Bone marrow (tissue), 2 donors: ENCODE results near the gene WDR82.

ENCODE experiments used
- DNase-seq, 2 donors: peaks; one replicate each; lab custom pipeline; 2025; lab: John Stamatoyannopoulos, UW

Gene WDR82

DNA sequence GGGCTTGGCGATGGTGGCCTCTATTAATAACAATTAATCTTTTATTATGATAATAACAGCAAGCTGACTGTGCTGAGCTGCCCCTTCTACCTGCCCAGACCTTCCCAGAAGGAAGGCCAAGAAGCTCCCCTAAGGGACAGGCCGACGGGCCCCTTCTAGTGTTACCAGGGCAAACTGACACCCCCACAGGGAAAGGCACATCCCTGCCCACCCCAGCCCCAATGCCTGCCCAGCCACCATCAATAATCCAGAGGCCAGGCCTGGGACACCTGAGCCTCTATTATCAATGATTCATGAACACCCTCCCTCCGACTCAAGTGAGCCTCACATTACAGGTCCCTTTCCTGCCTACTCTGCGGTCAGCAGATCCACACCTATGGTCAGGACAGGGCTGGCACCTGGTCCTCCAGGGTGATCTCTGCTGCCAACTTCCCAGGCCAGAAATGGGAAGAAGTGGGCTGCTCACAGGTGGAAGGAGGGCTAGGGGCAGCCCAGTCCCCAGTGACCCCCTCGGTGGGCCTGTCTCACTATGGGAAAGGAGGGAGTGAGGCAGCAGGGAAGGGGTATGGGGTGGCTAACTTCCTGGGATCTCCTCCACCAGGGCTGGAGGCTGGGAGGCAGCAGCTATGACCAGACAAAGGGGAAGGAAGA, 41.3 kb downstream of the WDR82 start:
- no peak for DNase-seq

DNA sequence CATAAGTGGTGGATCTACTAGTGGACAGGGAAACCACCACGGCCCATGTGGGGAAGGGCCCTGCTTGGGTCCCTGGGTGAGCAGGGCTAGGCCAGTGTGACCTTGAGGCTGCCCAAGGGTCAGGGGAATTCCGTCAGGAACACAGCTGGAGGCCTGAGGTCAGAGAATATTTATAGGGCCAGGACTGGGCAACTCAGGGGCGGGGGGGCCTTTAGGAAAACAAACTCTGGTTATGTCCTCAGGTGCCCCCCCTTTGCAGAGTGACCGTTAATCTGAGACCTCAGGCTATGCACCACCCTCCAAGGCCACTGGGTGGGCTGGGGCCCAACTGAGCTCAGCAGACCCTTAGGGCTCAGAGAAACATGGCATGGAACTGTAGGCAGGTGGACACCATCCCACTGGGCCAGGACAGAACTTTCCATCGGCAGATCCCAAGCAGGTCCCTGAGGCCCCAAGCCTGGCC, 42.0 kb downstream of the WDR82 start:
- no peak for DNase-seq

DNA sequence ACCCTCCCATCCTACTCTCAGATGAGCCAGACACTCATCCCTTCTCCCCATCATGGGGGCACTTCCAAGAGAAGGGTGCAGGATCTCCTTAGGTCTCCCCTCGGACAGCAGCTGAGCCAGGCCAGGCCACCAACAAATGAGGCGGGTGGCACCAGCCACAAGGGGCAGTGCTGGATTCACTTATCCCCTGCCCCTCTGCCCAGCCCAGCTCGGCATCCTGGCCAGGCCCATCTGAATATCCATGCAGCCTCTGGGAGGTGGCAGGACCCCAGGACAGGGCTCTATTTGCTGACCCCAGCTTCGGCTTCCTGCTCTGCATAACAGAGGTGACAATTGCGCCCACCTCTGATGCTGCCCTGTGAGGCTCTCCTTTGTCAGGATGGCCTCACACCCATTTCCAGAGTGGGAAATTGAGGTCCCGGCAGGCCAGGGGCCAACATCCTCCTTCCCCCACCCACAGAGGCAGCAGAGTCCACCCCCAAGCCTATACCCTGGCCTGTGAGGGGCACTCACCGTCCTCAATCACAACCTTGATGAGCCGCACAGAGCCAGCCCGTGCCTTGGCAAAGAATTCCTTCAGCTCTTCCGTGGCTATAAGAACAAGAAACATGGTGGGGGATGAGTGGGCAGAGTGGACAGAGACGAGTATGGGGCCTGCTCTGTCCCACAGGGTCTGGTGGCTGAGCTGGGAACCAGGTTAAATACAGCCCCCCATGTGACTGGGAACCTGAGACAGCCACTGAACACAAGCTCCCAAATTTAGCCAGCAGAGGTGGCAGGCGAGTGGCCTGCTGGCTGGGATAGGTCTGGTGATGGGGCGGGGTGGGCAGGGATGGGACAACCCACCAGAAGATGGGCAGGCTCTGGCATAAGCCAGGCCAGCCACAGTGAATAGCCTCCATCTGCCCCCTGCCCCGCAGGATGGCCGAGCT, 43.7 kb downstream of the WDR82 start:
- DNase-seq = no peak

DNA sequence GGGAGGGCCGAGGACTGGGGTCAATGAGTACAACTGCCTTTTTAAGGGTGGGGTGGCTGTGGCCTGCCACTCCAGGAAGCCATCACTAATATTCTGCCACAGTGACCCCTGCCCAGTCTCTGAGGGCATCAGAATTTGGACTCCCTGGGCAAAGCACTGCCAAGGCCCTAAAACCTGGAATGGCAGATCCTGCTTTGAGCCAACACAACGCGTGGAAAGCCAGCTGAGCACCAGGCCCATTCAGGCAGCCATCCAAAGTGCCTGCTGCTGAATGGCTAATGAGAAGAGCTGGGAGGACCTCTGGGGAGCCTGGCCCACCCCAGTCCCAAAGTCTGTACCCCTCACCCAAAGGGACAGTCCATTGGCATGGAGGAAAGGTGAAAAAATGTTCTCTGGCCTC, 44.5 kb downstream of the WDR82 start:
- no peak for DNase-seq

DNA sequence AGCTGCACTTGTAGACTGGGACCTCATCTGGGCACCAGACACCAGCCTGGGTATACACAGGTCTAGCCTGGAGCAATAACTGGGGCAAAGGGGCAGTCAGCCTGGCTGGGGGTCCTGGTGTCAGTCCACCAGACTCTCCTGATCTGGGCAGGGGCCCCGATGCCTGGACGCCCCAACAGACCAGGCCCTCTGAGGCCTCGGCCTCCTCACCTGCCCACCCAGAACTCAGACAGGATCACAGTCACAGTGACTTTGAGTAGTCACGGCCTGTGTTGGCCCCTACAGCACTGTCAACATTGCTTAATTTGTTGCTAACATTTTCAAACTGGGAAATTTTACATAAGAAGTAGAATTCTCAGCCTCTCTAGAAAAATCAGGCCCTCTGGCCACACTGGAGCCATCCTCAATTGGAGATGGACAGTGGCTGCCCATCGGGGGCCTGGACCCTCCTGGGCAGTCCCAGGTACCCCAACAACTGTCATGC, 45.3 kb downstream of the WDR82 start:
- DNase-seq = no peak

DNA sequence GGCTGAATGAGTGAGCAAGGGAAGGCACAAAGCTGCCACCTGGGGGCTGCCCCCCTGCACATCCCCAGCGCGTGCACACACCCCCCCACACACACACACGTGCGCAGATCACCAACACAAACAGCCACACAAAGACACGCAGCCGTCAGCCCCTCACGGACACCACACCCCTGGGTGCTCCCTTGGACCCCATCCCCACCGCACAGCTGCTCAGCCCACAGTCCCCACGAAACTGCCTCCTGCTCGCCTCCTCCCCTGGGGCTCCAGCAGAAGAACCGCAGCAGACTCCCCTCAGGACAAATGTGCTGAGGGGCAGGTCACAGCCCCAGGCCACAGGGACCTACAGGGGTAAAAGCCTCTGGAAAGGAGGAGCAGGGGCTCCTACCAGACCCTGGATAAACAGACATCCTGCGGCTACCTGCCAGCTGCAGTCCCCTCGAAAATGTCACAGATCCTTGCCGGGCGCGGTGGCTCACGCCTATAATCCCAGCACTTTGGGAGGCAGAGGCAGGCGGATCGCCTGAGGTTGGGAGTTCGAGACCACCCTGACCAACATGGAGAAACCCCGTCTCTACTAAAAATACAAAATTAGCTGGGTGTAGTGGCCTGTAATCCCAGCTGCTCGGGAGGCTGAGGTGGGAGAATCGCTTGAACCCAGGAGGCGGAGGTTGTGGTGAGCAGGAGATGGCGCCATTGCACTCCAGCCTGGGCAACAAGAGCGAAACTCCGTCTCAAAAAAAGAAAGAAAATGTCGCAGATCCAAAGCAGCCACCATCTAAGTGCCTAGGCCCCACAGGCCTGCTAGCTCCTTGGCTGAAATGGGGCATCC, 46.0 kb downstream of the WDR82 start:
- no peak for DNase-seq

DNA sequence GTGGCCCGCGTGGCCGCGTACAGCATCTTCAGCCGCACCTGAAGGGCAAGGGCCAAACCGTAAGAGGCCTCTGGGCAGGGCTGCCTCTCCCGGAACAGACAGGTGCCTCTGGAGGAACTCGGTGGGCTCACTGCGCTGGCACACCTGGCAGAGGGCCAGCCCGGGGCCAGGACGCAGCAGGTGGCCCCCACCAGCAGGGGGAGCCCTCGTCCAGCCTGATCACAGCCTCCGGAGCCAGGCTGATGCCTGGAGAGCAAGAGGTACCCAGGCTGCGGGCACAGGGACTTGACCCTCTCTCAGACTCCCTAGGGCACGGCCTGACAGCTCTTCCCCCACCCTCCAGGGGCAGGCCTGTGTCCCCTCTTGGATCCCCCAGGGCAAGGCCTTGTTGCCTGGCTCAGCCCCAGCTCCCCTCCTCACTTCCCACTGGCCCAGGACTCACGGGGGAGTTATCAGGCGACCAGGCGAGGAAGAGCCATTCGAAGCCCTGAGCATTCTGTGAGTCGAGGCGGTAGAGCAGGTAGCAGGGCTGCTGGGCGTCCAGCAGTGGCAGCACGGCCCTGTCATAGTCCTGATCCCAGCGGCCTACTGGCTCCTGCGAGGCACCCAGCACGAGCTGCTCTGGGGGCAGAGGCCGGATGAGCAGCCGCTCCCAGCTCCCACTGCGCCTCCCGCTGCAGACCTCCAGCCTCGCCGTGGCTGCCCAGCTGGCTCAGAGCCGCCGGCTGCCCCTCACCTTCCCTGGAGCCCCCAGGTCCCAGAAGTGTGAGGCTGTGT, 46.8 kb downstream of the WDR82 start:
- DNase-seq = peak; percentile 65 to 66

DNA sequence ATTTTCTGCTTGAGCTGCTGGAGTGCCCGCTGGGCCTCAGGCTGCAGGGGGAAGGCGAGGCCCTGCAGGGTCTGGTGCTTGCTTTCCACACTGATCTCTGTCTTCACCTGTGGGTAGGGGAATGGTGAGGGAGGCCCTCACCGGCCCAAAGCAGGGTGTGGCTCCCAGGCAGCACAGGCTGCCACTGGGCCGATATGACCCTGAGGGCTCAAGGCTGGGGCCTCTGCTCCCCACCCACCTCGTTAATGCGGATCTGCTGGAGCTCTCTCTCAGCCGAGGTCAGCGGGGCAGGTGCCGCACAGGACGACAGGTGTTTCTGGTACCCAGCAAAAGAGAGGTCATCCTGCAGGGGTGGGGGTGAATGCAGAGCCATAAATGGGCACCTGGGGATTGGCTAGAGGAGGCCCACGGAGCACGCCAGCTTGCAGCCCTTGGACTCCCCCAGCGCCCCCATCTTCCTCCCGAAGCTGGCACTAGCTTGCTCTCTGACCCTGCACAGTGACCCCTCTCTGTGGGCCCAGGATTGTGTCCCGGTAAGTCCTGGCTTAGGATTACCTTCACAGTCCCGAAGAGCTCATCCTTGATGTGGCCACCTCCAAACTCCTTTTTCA, 47.5 kb downstream of the WDR82 start:
- DNase-seq = no peak

DNA sequence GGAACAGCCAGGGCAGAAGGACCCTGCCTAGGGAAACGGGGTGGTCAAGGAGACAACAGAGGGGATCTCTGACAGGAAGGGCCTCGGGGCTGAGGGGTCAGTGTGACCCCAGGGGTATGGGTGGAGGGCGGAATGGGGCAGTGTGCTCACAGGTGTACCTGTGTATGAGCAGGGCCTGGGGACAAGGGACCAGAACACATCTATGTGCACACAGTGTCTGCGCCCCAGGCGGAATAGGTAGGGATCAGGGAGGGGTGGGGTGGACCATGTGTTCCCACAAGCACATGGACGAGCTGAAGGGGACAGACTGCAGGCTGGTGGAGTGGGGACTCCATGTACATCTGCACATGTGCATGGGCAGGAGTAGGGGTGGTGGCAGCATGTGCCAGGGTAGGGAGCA, 48.0 kb downstream of the WDR82 start:
- no peak for DNase-seq

DNA sequence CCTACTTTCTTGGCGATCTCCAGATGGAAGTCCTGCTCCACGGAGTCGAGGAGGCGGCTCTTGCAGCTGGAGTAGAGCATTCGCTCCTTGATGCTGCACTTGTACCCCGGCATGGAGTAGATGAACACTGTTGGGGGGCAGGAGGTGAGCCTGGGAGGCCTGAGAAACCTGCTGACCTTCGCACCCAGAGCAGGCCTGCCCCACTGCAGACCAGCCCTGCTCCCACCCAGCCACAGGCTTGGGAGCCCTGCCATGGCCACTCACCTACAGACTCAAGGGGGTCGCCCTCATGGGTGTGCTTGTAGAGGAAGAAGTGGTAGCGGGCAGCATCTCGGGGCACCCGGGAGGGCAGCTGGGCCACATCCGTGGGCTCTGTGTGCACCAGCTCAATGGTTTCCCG, 48.8 kb downstream of the WDR82 start:
- DNase-seq = no peak

DNA sequence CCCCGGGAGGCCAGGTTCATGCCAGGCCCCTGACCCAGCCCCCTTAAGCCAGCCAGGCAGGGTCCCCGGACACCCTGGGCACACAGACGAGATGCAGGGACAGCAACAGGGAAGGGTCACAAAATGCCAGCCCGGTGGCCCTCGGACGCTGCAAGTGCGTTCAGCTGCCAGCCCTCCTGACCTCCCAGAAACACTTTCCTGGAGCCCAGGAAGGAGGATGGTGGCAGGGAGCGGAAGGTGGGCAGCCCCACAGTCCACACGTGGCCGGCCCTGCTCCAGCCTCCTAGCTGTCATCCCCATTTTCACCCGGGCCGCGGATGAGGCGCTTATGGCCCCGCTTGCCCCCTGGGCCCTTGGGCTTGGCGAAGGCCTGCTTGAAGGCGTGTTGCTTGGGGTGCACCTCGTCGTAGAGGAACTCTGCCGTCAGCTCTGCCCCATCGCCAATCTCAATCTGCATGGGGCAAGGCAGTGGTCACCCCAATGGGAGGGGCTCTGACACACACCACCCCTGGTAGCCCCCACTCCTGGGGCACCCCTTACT, 49.6 kb downstream of the WDR82 start:
- no peak for DNase-seq

DNA sequence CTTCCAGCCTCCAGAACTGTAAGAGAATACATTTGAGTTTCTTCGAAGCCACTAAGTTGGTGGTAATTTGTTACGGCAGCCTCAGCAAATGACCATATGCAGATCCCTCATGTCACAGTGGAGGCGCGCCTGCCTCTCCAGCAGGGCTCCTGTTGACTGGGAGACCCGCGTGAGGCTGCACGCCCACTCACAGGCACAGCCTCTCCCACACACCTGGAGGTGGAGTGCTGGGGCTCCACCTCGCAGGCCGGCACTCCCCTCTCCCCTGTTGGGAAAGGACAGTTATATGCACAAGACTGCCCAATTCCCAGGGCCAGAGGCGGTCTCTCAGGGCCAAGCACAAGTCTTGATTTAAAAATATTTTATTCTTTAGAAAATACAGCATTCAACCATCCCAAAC, 50.2 kb downstream of the WDR82 start:
- no peak for DNase-seq

DNA sequence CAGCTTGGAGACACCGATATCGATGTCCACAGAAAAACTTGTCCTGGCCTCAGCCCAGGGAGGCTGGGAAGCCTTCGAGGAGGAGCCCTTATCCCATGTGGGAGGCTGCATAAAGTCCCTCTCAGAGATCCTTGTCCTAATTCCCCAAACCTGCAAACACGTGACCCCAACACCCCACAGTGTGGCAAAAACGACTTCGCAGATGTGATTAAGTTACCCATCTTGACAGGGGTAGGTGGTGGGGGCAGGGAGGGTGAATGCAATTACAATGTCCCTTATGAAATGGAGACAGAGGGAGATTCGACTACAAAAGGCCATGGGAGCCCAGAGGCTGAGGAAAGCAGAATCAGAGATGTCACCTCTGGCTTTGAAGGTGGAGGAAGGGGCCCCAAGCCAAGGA, 50.7 kb downstream of the WDR82 start:
- no peak for DNase-seq

DNA sequence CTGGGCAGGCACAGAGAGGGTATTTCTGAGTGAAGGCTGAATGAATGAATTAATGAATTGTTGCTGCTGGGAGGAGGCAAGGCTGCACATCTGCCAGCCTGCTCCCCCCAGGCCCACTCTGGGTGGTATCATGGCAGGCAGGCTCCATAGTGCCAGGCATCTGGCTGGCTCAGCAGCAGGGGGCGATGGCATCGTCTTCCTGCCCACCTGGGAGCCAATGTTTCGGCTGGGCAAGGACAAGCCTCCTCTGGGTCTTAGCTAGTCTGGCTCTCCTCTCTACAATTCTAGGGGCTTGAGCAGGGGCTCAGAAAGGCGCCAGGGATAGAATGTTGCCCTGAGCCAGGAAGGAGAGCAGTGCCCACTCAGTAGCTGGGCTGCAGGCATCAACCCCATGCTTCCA, 51.3 kb downstream of the WDR82 start:
- no peak for DNase-seq

DNA sequence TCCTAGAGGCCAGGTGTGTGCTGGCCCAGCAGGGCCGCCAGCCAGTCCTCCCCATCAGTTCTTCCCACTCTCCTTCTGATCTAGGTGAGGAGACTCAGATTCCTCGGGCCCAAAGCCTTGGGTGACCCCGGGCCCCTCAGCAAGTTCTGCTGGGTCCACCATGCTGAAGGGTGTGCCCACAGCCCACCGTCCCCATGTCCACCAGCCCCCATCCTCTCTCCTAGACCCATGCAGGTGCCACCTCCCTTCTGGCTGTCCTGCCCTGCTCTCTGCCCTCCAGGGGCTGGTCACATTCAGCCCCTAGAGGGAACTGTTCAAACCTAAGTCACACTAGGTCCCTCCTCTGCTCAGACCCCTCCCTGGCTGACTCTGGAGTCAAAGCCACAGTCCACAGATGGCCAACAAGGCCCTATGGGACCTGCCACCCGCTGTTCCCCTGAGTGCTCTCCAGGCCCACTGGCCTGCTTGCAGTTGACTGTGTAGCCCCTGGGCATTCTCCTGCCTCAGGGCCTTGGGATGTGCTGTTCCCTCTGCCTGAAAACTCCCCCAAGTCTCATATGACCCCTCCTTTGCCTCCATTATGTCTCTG, 52.1 kb downstream of the WDR82 start:
- no peak for DNase-seq

DNA sequence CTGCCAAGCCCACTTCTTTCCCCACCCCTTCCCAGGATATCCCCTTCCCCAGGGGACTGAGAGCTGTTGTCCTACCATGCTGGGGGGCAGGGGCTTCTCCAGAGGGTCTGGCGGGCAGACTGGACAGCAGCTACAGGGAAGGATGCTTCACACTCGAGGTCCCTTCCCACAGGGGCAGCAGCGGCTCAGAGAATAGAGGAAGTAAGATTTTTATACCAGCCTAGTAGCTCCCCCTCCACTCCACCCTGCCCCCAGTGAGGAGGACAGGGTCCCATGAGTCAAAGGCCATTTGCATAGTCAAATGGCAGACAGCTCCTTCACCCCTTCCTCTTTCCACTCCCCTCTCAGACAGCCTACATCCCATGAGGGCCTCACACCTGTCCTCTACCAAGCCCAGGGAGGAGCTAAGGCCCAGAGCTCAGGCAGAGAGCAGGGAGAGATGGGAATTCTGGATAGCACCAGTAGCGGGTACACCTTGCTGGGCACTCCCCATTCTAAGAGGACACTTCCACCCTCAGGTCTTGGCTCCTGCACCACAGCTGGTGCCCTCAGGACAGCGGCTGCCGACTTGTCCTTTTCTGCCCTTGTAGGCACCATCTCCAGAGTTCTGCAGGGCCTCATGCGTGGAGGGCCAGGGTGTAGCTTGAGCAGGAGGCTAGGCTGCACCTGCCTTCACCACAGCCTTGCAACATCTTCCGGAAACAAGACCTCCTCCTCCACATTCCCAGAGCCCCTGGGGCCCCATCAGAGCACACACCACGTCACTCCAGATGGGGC, 52.8 kb downstream of the WDR82 start, which contains the start of gene TLR9:
Gene TLR9, minus strand, starts transcription at position 194 of the 777 bp plus-strand sequence. Its CDS starts 116 bp downstream, at position 78.
- DNase-seq = peak; percentile 26 to 92

DNA sequence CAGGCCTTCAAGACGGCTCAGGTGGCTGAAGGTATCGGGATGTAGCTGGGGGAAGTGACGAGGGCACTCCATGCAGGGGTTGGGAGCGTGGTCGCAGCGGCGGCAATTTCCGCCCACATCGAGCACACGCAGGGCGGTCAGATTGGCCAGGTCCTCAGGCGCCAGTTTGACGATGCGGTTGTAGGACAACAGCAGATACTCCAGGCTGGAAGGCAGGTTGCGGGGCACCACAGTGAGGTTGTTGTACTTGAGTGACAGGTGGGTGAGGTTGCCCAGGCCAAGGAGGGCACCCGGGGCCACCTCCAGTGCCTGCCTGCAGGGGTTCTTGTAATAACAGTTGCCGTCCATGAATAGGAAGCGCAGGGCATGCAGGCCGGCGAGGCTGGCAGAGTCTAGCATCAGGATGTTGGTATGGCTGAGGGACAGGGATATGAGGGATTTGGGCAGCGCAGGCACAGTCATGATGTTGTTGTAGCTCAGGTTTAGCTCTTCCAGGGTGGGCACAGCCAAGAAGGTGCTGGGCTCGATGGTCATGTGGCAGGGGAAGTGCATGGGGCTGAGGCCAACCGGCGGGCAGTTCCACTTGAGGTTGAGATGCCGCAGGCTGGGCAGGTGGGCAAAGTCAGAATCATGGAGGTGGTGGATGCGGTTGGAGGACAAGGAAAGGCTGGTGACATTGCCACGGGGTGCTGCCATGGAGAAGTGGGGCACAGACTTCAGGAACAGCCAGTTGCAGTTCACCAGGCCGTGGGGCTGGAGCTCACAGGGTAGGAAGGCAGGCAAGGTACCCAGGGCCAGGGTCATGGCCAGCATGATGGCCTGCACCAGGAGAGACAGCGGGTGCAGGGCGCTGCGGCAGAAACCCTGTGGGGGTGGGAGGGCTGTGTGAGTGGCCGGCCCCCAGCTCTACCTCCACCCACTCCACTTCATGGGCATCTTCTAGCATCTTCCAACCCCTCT, 54.7 kb downstream of the WDR82 start:
- no peak for DNase-seq
